NB4 (cell line): Measurements from ENCODE around the gene ARID2.

Experiments used
- MYC ChIP-seq: IDR thresholded peaks from 2 replicates; pipeline ENCODE4 v1.6.1; 2011; ENCODE audit warnings: low read depth, low read length
- POLR2A ChIP-seq: IDR thresholded peaks from 2 replicates; pipeline ENCODE4 v1.6.1; 2011; ENCODE audit warnings: mild to moderate bottlenecking; ENCODE audit not compliant: insufficient read length; ENCODE audit errors: extremely low read depth
- TF ChIP-seq, protein P1 (sequence below): IDR thresholded peaks from one replicate; pipeline ENCODE4 v1.5.1; 2012; ENCODE audit warnings: low read depth, low read length
- TF ChIP-seq, protein P2 (sequence below): IDR thresholded peaks from 2 replicates; pipeline ENCODE4 v1.6.1; 2011; ENCODE audit warnings: low read depth, low read length

DNA sequence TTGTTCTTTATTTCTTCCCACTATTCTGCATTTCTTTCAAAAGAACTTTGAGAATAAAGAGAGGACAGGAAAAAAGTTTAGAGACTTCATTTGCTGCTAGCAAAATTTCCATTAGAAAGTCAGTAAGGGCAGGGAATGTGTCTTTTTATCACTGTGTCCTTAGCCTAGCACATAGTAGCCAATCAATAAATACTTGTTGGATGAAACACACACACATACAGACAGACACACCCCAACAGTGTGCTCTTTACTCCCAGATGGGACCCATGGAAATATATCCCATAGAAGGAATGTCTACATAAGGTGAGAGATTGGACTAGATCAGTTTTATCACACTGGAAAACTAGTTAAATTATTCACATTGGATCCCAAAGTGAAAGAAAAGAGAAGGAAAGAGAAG is 21.1 kb upstream of the ARID2 start:
- TF ChIP-seq, protein P1, sequence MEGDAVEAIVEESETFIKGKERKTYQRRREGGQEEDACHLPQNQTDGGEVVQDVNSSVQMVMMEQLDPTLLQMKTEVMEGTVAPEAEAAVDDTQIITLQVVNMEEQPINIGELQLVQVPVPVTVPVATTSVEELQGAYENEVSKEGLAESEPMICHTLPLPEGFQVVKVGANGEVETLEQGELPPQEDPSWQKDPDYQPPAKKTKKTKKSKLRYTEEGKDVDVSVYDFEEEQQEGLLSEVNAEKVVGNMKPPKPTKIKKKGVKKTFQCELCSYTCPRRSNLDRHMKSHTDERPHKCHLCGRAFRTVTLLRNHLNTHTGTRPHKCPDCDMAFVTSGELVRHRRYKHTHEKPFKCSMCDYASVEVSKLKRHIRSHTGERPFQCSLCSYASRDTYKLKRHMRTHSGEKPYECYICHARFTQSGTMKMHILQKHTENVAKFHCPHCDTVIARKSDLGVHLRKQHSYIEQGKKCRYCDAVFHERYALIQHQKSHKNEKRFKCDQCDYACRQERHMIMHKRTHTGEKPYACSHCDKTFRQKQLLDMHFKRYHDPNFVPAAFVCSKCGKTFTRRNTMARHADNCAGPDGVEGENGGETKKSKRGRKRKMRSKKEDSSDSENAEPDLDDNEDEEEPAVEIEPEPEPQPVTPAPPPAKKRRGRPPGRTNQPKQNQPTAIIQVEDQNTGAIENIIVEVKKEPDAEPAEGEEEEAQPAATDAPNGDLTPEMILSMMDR: no peak
- TF ChIP-seq, protein P2, sequence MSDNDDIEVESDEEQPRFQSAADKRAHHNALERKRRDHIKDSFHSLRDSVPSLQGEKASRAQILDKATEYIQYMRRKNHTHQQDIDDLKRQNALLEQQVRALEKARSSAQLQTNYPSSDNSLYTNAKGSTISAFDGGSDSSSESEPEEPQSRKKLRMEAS: no peak
- TF ChIP-seq POLR2A (no peak), MYC (no peak)
